Smooth muscle cell of the brain vasculature (primary cell): ENCODE results near the gene NCAPG2.
"Not testable (repeated sequence)": the region's sequence is repeated elsewhere in the genome, so short reads cannot be mapped to it uniquely, and the experiment has no call there.

Experiments used
- DNase-seq: peaks from one replicate; pipeline ENCODE4 v3.0.0-alpha.2; 2012; ENCODE audit warnings: low read depth, low spot score

The NCAPG2 gene

GRCh38 chr7:158668086-158668485, 36.5 kb downstream of the NCAPG2 start:
- not testable (repeated sequence) for DNase-seq

- DNase-seq: not testable (repeated sequence)
Observed at GRCh38 chr7:158666966-158667678, 37.5 kb downstream of the NCAPG2 start.

GRCh38 chr7:158666401-158666800, 38.2 kb downstream of the NCAPG2 start:
- no peak for DNase-seq

- no peak for DNase-seq
Observed at GRCh38 chr7:158664406-158664805, 40.2 kb downstream of the NCAPG2 start.

GRCh38 chr7:158663428-158663741, 41.2 kb downstream of the NCAPG2 start:
- no peak for DNase-seq

GRCh38 chr7:158662610-158663427, 41.8 kb downstream of the NCAPG2 start:
- DNase-seq: no peak

- no peak for DNase-seq
Observed at GRCh38 chr7:158658475-158658874, 46.1 kb downstream of the NCAPG2 start.

GRCh38 chr7:158657189-158657746, 47.3 kb downstream of the NCAPG2 start:
- DNase-seq: no peak

GRCh38 chr7:158655931-158656441, 48.6 kb downstream of the NCAPG2 start:
- no peak for DNase-seq

GRCh38 chr7:158655507-158655906, 49.1 kb downstream of the NCAPG2 start:
- DNase-seq: no peak

- no peak for DNase-seq
Observed at GRCh38 chr7:158651968-158652565, 52.5 kb downstream of the NCAPG2 start.

- peak; percentile 13 for DNase-seq
Observed at GRCh38 chr7:158650821-158651225, 53.8 kb downstream of the NCAPG2 start.

GRCh38 chr7:158649279-158649678, 55.3 kb downstream of the NCAPG2 start:
- peak; percentile 32 for DNase-seq

GRCh38 chr7:158648787-158649186, 55.8 kb downstream of the NCAPG2 start:
- DNase-seq: no peak

GRCh38 chr7:158648168-158648567, 56.4 kb downstream of the NCAPG2 start:
- DNase-seq: no peak

- DNase-seq: no peak
Observed at GRCh38 chr7:158647475-158647792, 57.2 kb downstream of the NCAPG2 start.

- DNase-seq: no peak
Observed at GRCh38 chr7:158646766-158647474, 57.7 kb downstream of the NCAPG2 start.

GRCh38 chr7:158645842-158646241, 58.8 kb downstream of the NCAPG2 start:
- DNase-seq: no peak

- no peak for DNase-seq
Observed at GRCh38 chr7:158642149-158642548, 62.5 kb downstream of the NCAPG2 start.

GRCh38 chr7:158638001-158638400, 66.6 kb downstream of the NCAPG2 start:
- no peak for DNase-seq

- DNase-seq: no peak
Observed at GRCh38 chr7:158633055-158633956, 71.3 kb downstream of the NCAPG2 start.
